ENCODE data around the gene MARVELD2. TPM values are rescaled to one million over a fixed set of nuclear protein-coding genes. Genes with fewer than 3 reads are reported as not detected.

MARVELD2 gene
- total and polyA plus RNA-seq, 9 of the 15 experiments (the other 6 are each of a cell fraction or from before 2014, with no cell fraction given) = 0.03 to 0.29 (median 0.06) TPM; not detected in 3

DNA sequence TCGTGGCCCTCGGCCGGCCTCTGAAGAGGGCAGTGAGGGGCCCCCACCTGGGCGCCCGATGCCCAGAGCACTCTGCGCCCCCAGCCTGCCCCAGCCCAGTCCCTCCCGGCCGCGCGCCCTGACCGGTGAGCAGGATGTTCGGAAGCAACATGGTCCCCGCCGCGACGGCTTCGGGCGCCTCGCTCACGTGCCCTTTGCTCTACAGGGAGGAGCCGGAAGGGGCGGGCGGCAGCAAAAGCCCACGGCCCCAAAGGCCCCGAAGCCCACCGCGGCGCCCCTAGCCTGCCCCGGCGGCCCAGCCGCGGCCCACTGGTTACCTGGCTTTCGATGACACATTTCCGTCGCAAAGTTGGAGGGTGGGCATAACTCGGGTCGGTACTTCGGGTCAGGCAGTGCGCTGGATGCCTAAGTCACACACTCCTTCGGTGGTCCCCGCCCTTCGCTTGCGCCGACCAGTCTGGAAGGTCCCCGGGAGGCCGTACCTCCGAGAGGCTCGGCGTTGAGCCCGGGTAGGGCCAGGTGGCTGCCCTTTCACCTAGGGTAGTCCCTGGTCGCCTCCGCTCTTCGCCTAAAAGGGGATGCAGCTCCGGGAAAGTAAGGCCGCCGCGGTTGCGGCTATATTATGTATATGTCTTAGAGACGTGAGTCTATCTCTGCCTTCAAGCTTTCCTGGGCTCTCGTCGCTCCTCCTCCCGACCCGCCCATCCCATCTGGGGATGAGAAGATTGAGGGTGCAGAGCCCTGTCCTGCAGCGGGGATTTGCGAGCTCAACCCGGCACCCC is 45.4 kb upstream of the MARVELD2 start, which contains the start of the genes AK6, RAD17 and TAF9 (continued):
- TF ChIP-seq, protein P1, sequence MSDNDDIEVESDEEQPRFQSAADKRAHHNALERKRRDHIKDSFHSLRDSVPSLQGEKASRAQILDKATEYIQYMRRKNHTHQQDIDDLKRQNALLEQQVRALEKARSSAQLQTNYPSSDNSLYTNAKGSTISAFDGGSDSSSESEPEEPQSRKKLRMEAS (CRISPR knock-in tag; IDR thresholded peaks at IDR 0.05) = peak; percentile 92
- TF ChIP-seq SETDB1 (IDR thresholded peaks at IDR 0.05; ENCODE audit: low read length) = peak; percentile 23
- peak; percentile 16; the same call in 1 of the 2 replicates for TF ChIP-seq LEF1 (IDR thresholded peaks at IDR 0.05)
- TF ChIP-seq THRB (CRISPR knock-in tag; conservative IDR thresholded peaks at IDR 0.05) = peak; percentile 62; the same call in 1 of the 2 replicates
- peak; percentile 96 to 98 for TF ChIP-seq MNT (conservative IDR thresholded peaks at IDR 0.05)
- TF ChIP-seq KDM1A (IDR thresholded peaks at IDR 0.05) = peak in 1 of 2 experiments; percentile 25; a peak in 1 of 4 replicates
- TF ChIP-seq ZFP36 (IDR thresholded peaks at IDR 0.05; ENCODE audit: low read depth, low read length, partially characterized antibody) = no peak
- TF ChIP-seq, protein P2, sequence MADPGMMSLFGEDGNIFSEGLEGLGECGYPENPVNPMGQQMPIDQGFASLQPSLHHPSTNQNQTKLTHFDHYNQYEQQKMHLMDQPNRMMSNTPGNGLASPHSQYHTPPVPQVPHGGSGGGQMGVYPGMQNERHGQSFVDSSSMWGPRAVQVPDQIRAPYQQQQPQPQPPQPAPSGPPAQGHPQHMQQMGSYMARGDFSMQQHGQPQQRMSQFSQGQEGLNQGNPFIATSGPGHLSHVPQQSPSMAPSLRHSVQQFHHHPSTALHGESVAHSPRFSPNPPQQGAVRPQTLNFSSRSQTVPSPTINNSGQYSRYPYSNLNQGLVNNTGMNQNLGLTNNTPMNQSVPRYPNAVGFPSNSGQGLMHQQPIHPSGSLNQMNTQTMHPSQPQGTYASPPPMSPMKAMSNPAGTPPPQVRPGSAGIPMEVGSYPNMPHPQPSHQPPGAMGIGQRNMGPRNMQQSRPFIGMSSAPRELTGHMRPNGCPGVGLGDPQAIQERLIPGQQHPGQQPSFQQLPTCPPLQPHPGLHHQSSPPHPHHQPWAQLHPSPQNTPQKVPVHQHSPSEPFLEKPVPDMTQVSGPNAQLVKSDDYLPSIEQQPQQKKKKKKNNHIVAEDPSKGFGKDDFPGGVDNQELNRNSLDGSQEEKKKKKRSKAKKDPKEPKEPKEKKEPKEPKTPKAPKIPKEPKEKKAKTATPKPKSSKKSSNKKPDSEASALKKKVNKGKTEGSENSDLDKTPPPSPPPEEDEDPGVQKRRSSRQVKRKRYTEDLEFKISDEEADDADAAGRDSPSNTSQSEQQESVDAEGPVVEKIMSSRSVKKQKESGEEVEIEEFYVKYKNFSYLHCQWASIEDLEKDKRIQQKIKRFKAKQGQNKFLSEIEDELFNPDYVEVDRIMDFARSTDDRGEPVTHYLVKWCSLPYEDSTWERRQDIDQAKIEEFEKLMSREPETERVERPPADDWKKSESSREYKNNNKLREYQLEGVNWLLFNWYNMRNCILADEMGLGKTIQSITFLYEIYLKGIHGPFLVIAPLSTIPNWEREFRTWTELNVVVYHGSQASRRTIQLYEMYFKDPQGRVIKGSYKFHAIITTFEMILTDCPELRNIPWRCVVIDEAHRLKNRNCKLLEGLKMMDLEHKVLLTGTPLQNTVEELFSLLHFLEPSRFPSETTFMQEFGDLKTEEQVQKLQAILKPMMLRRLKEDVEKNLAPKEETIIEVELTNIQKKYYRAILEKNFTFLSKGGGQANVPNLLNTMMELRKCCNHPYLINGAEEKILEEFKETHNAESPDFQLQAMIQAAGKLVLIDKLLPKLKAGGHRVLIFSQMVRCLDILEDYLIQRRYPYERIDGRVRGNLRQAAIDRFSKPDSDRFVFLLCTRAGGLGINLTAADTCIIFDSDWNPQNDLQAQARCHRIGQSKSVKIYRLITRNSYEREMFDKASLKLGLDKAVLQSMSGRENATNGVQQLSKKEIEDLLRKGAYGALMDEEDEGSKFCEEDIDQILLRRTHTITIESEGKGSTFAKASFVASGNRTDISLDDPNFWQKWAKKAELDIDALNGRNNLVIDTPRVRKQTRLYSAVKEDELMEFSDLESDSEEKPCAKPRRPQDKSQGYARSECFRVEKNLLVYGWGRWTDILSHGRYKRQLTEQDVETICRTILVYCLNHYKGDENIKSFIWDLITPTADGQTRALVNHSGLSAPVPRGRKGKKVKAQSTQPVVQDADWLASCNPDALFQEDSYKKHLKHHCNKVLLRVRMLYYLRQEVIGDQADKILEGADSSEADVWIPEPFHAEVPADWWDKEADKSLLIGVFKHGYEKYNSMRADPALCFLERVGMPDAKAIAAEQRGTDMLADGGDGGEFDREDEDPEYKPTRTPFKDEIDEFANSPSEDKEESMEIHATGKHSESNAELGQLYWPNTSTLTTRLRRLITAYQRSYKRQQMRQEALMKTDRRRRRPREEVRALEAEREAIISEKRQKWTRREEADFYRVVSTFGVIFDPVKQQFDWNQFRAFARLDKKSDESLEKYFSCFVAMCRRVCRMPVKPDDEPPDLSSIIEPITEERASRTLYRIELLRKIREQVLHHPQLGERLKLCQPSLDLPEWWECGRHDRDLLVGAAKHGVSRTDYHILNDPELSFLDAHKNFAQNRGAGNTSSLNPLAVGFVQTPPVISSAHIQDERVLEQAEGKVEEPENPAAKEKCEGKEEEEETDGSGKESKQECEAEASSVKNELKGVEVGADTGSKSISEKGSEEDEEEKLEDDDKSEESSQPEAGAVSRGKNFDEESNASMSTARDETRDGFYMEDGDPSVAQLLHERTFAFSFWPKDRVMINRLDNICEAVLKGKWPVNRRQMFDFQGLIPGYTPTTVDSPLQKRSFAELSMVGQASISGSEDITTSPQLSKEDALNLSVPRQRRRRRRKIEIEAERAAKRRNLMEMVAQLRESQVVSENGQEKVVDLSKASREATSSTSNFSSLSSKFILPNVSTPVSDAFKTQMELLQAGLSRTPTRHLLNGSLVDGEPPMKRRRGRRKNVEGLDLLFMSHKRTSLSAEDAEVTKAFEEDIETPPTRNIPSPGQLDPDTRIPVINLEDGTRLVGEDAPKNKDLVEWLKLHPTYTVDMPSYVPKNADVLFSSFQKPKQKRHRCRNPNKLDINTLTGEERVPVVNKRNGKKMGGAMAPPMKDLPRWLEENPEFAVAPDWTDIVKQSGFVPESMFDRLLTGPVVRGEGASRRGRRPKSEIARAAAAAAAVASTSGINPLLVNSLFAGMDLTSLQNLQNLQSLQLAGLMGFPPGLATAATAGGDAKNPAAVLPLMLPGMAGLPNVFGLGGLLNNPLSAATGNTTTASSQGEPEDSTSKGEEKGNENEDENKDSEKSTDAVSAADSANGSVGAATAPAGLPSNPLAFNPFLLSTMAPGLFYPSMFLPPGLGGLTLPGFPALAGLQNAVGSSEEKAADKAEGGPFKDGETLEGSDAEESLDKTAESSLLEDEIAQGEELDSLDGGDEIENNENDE (IDR thresholded peaks at IDR 0.05; ENCODE audit: low read depth, low read length) = no peak
- peak; percentile 99 to 100 for TF ChIP-seq MAZ (CRISPR knock-in tag; conservative IDR thresholded peaks at IDR 0.05 in 1 of 2, IDR thresholded peaks at IDR 0.05 in 1 of 2)
- TF ChIP-seq CBX3 (IDR thresholded peaks at IDR 0.05; ENCODE audit: borderline replicate concordance in 1 of 2, low read length in 2 of 2) = no peak

All from K562 (cell line).